Amygdala (tissue), 56 donors: ENCODE measurements around the gene AQP2.

Experiments
- DNase-seq, 56 donors: peaks; one replicate each; lab custom pipeline; 2025; lab: John Stamatoyannopoulos, UW

AQP2 gene

GRCh38 chr12:49917788-49918173 is 32.8 kb upstream of the AQP2 start:
- no peak for DNase-seq

GRCh38 chr12:49920241-49920914 is 30.2 kb upstream of the AQP2 start:
- DNase-seq = no peak

- no peak for DNase-seq
These were observed 29.6 kb upstream of the AQP2 start for GRCh38 chr12:49920915-49921286.

- DNase-seq = no peak
These were observed 29.2 kb upstream of the AQP2 start for GRCh38 chr12:49921299-49921698.

- no peak for DNase-seq
These were observed 28.6 kb upstream of the AQP2 start for GRCh38 chr12:49921936-49922335.

- DNase-seq = no peak
These were observed 28.0 kb upstream of the AQP2 start for GRCh38 chr12:49922349-49923034.

- no peak for DNase-seq
These were observed 27.4 kb upstream of the AQP2 start for GRCh38 chr12:49923035-49923644.

GRCh38 chr12:49923880-49924556 is 26.5 kb upstream of the AQP2 start:
- no peak for DNase-seq

- DNase-seq = no peak
These were observed 25.8 kb upstream of the AQP2 start for GRCh38 chr12:49924628-49925246.

- no peak for DNase-seq
These were observed 24.9 kb upstream of the AQP2 start for GRCh38 chr12:49925433-49926204.

GRCh38 chr12:49928471-49928870 is 22.1 kb upstream of the AQP2 start:
- DNase-seq = no peak

- DNase-seq = no peak
These were observed 21.0 kb upstream of the AQP2 start for GRCh38 chr12:49929581-49929980.

GRCh38 chr12:49930515-49931288 is 19.8 kb upstream of the AQP2 start:
- DNase-seq = no peak

- DNase-seq = no peak
These were observed 18.5 kb upstream of the AQP2 start for GRCh38 chr12:49932023-49932422.

- DNase-seq = no peak
These were observed 17.9 kb upstream of the AQP2 start for GRCh38 chr12:49932533-49933130.

- no peak for DNase-seq
These were observed 16.7 kb upstream of the AQP2 start for GRCh38 chr12:49933796-49934195.

GRCh38 chr12:49934505-49934904 is 16.0 kb upstream of the AQP2 start:
- no peak for DNase-seq

- DNase-seq = no peak
These were observed 13.6 kb upstream of the AQP2 start for GRCh38 chr12:49936925-49937324.
